IMR-90 (cell line): ENCODE results near the gene GP9.

Source experiments
- CHD1 ChIP-seq: IDR thresholded peaks from 2 replicates; pipeline ENCODE4 v1.6.1; 2012; ENCODE audit warnings: low read depth, low read length, improper control_type of control experiment
- NFE2L2 ChIP-seq: fragments of 150-350 bp; IDR thresholded peaks from 2 replicates; pipeline ENCODE4 v1.6.1; 2016; ENCODE audit warnings: low read depth, mild to moderate bottlenecking, low read length
- POLR2A ChIP-seq: IDR thresholded peaks from 2 replicates; pipeline ENCODE4 v1.6.1; 2012; ENCODE audit warnings: mild to moderate bottlenecking, low read depth, low read length
- RAD21 ChIP-seq: IDR thresholded peaks from 2 replicates; pipeline ENCODE4 v1.6.1; 2012; ENCODE audit warnings: low read length, improper control_type of control experiment
- RCOR1 ChIP-seq: IDR thresholded peaks from 2 replicates; pipeline ENCODE4 v1.6.1; 2012; ENCODE audit warnings: mild to moderate bottlenecking, low read length, improper control_type of control experiment; ENCODE audit not compliant: insufficient replicate concordance
- RFX5 ChIP-seq: IDR thresholded peaks from 2 replicates; pipeline ENCODE4 v1.8.0; 2012; ENCODE audit warnings: low read depth, mild to moderate bottlenecking, low read length, moderate library complexity
- SMC3 ChIP-seq: fragments of 150-350 bp; IDR thresholded peaks from 2 replicates; pipeline ENCODE4 v1.6.1; 2016; ENCODE audit warnings: low read depth, mild to moderate bottlenecking, antibody characterized with exemption, low read length, moderate library complexity
- TF ChIP-seq, protein P1 (sequence below): conservative IDR thresholded peaks from 2 replicates; pipeline ENCODE4 v1.5.1; 2012; ENCODE audit warnings: mild to moderate bottlenecking, low read depth, low read length, improper control_type of control experiment

DNA sequence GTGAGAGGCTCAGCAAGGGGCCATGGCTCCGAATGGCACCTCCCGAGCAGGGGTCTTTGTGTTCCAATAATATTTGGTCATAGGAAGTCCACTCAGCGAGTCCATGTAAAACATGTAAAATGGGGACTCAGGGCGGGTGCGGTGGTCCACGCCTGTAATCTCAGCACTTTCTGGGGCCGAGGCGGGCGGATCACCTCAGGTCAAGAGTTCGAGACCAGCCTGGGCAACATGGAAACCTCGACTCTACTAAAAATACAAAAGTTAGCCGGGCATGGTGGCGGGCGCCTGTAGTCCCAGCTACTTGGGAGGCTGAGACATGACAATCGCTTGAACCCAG is 33.1 kb upstream of the GP9 start:
- no peak for TF ChIP-seq RFX5
- TF ChIP-seq, protein P1, sequence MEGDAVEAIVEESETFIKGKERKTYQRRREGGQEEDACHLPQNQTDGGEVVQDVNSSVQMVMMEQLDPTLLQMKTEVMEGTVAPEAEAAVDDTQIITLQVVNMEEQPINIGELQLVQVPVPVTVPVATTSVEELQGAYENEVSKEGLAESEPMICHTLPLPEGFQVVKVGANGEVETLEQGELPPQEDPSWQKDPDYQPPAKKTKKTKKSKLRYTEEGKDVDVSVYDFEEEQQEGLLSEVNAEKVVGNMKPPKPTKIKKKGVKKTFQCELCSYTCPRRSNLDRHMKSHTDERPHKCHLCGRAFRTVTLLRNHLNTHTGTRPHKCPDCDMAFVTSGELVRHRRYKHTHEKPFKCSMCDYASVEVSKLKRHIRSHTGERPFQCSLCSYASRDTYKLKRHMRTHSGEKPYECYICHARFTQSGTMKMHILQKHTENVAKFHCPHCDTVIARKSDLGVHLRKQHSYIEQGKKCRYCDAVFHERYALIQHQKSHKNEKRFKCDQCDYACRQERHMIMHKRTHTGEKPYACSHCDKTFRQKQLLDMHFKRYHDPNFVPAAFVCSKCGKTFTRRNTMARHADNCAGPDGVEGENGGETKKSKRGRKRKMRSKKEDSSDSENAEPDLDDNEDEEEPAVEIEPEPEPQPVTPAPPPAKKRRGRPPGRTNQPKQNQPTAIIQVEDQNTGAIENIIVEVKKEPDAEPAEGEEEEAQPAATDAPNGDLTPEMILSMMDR: no peak
- TF ChIP-seq POLR2A: no peak
- TF ChIP-seq RCOR1: no peak
- no peak for TF ChIP-seq RAD21
- no peak for TF ChIP-seq SMC3
- TF ChIP-seq NFE2L2: no peak
- no peak for TF ChIP-seq CHD1
